A673 (cell line): ENCODE results near the gene PAK5. TPM values are rescaled to one million over a fixed set of nuclear protein-coding genes. Genes with fewer than 3 reads are reported as not detected.

Experiments
- BruUV-seq: library from RNA; stranded (reverse); fragments of 400-500 nt; replicated peaks from 2 replicates; lab custom pipeline; 2021; lab: Mats Ljungman, UMichigan
- CTCF ChIA-PET: fragments of 300-600 bp; sonication (Branson Sonifier 250); formaldehyde crosslinking; loops from one replicate; lab custom pipeline; 2022; ENCODE audit warnings: antibody characterized with exemption; lab: Charles Lee
- POLR2A ChIA-PET: fragments of 300-600 bp; sonication (Branson Sonifier 250); formaldehyde crosslinking; loops from one replicate; lab custom pipeline; 2022; ENCODE audit warnings: antibody characterized with exemption; ENCODE audit not compliant: low non-redundant PET; lab: Charles Lee
- DNase-seq: peaks from one replicate; pipeline ENCODE4 v3.0.0-alpha.2; 2015; ENCODE audit warnings: low spot score
- H3K27ac ChIP-seq: fragments of 200-600 bp; sonication (generic); 2 replicates; pipeline ENCODE4 v1.5.1; 2016; ENCODE audit warnings: mixed run types, low read depth, mild to moderate bottlenecking, mixed read lengths, antibody characterized with exemption, low read length; ENCODE audit not compliant: poor library complexity, severe bottlenecking
- H3K27me3 ChIP-seq: fragments of 200-600 bp; sonication (generic); replicated peaks from 2 replicates; pipeline ENCODE4 v1.6.1; 2017; ENCODE audit warnings: mixed run types, low read depth, mild to moderate bottlenecking, mixed read lengths, antibody characterized with exemption, low read length; ENCODE audit not compliant: insufficient read depth, poor library complexity
- H3K36me3 ChIP-seq: fragments of 200-600 bp; sonication (generic); 2 replicates; pipeline ENCODE4 v1.6.1; 2016; ENCODE audit warnings: mixed run types, mild to moderate bottlenecking, mixed read lengths, antibody characterized with exemption, low read length; ENCODE audit not compliant: insufficient read depth, poor library complexity, severe bottlenecking
- H3K4me1 ChIP-seq: fragments of 200-600 bp; sonication (generic); 2 replicates; pipeline ENCODE4 v1.6.1; 2017; ENCODE audit warnings: mixed run types, mild to moderate bottlenecking, mixed read lengths, antibody characterized with exemption, low read length; ENCODE audit not compliant: insufficient read depth, poor library complexity, severe bottlenecking
- H3K4me3 ChIP-seq: fragments of 200-600 bp; sonication (generic); 2 replicates; pipeline ENCODE4 v1.5.1; 2016; ENCODE audit warnings: low read depth, mixed run types, mild to moderate bottlenecking, mixed read lengths, low read length; ENCODE audit not compliant: poor library complexity, severe bottlenecking
- H3K9me3 ChIP-seq: fragments of 200-600 bp; sonication (generic); 2 replicates; pipeline ENCODE4 v1.6.1; 2016; ENCODE audit warnings: mixed run types, low read depth, mild to moderate bottlenecking, mixed read lengths, antibody characterized with exemption, low read length; ENCODE audit not compliant: poor library complexity, severe bottlenecking
- CTCF ChIP-seq: fragments of 300-800, 200-600 bp; sonication (generic); conservative IDR thresholded peaks from 2 replicates; pipeline ENCODE4 v1.5.1; 2017; ENCODE audit warnings: low read depth, mild to moderate bottlenecking, antibody characterized with exemption, low read length, moderate library complexity, mixed read lengths
- EZH2 ChIP-seq: fragments of 200-600 bp; sonication (generic); IDR thresholded peaks from 2 replicates; pipeline ENCODE4 v1.6.1; 2017; ENCODE audit warnings: borderline replicate concordance, low read depth, mild to moderate bottlenecking, mixed read lengths, antibody characterized with exemption, low read length; ENCODE audit not compliant: poor library complexity, severe bottlenecking
- intact Hi-C: fragments of 100-400 bp; cut with micrococcal nuclease; formaldehyde crosslinking; loops from one replicate; pipeline ENCODE4 v1.10.0; 2022; ENCODE audit not compliant: unreplicated experiment
- total RNA-seq: library from RNA; stranded (reverse); gene quantifications from 2 replicates; pipeline ENCODE4 v1.2.3, GENCODE V29; 2021

PAK5 gene
- total RNA-seq, 1 experiment from 2014 or later: not detected

GRCh38 chr20:9520086-9520485 lies 318.8 kb downstream of the PAK5 start:
- TF ChIP-seq EZH2 (no peak), CTCF (no peak)
- Histone ChIP-seq H3K4me3 (no peak overlapping the region), H3K36me3 (no peaks in the 10 kb centered on the region), H3K4me1 (no peaks in the 10 kb centered on the region), H3K27me3 (peaks cover 30% of the 10 kb centered on the region), H3K9me3 (no peaks in the 10 kb centered on the region), H3K27ac (no peak overlapping the region)
- ChIA-PET POLR2A (no interaction called here), CTCF (no interaction called here)
- intact Hi-C loops: no loop called here
- BruUV-seq: no TSS peak
- no peak for DNase-seq

GRCh38 chr20:9518576-9519175 lies 320.2 kb downstream of the PAK5 start:
- H3K27me3 ChIP-seq: peaks cover 44% of the 10 kb centered on the region
- intact Hi-C loops: no loop called here
- DNase-seq: no peak
- CTCF ChIA-PET: no interaction called here
- no TSS peak for BruUV-seq
- TF ChIP-seq EZH2: no peak
- TF ChIP-seq CTCF: no peak
- H3K4me3 ChIP-seq: no peak overlapping the region
- H3K36me3 ChIP-seq: no peaks in the 10 kb centered on the region
- no peaks in the 10 kb centered on the region for H3K4me1 ChIP-seq
- POLR2A ChIA-PET: no interaction called here
- H3K9me3 ChIP-seq: no peaks in the 10 kb centered on the region
- no peak overlapping the region for H3K27ac ChIP-seq

GRCh38 chr20:9517297-9518162 lies 321.3 kb downstream of the PAK5 start:
- no peak overlapping the region for H3K27ac ChIP-seq
- no peak for DNase-seq
- ChIA-PET CTCF (no interaction called here), POLR2A (no interaction called here)
- peaks cover 56% of the 10 kb centered on the region for H3K27me3 ChIP-seq
- TF ChIP-seq EZH2 (no peak), CTCF (no peak)
- H3K4me3 ChIP-seq: no peak overlapping the region
- BruUV-seq: no TSS peak
- H3K36me3 ChIP-seq: no peaks in the 10 kb centered on the region
- intact Hi-C loops: no loop called here
- H3K9me3 ChIP-seq: no peaks in the 10 kb centered on the region
- no peaks in the 10 kb centered on the region for H3K4me1 ChIP-seq
